ENCODE results near the gene IQCK.

The IQCK gene

GRCh38 chr16:19690196-19690595, 27.9 kb upstream of the IQCK start:
- no peaks in the 10 kb centered on the region for H3K79me2 ChIP-seq (ENCODE audit: insufficient read depth, low read depth)
- no peak overlapping the region for H3K4me2 ChIP-seq
- H4K20me1 ChIP-seq (ENCODE audit: insufficient read depth), result no peaks in the 10 kb centered on the region
- TF ChIP-seq CTCF (conservative IDR thresholded peaks at IDR 0.05; ENCODE audit: low read depth, low read length), result no peak
- no peak overlapping the region for H3K4me3 ChIP-seq (IDR thresholded peaks at IDR 0.05; ENCODE audit: insufficient read depth, low read depth, low read length)
- H3K4me1 ChIP-seq (ENCODE audit: low read depth, poor library complexity, severe bottlenecking), result peaks cover 11% of the 10 kb centered on the region
- no peaks in the 10 kb centered on the region for H3K27me3 ChIP-seq (ENCODE audit: insufficient read depth, low read depth)
- H3K36me3 ChIP-seq (ENCODE audit: insufficient read depth), result no peaks in the 10 kb centered on the region
- no peak overlapping the region for H3K9ac ChIP-seq
- no peak overlapping the region for H2AFZ ChIP-seq (ENCODE audit: low read depth)
- no peak overlapping the region for H3K27ac ChIP-seq

GRCh38 chr16:19691161-19691711, 26.8 kb upstream of the IQCK start:
- Histone ChIP-seq H3K36me3 (ENCODE audit: insufficient read depth) (no peaks in the 10 kb centered on the region), H3K4me3 (IDR thresholded peaks at IDR 0.05; ENCODE audit: insufficient read depth, low read depth, low read length) (no peak overlapping the region), H2AFZ (ENCODE audit: low read depth) (no peak overlapping the region), H3K4me1 (ENCODE audit: low read depth, poor library complexity, severe bottlenecking) (peaks cover 12% of the 10 kb centered on the region), H3K27me3 (ENCODE audit: insufficient read depth, low read depth) (no peaks in the 10 kb centered on the region), H3K79me2 (ENCODE audit: insufficient read depth, low read depth) (no peaks in the 10 kb centered on the region), H3K27ac (no peak overlapping the region), H4K20me1 (ENCODE audit: insufficient read depth) (no peaks in the 10 kb centered on the region), H3K4me2 (no peak overlapping the region), H3K9ac (no peak overlapping the region)
- TF ChIP-seq CTCF (conservative IDR thresholded peaks at IDR 0.05; ENCODE audit: low read depth, low read length), result no peak

DNA sequence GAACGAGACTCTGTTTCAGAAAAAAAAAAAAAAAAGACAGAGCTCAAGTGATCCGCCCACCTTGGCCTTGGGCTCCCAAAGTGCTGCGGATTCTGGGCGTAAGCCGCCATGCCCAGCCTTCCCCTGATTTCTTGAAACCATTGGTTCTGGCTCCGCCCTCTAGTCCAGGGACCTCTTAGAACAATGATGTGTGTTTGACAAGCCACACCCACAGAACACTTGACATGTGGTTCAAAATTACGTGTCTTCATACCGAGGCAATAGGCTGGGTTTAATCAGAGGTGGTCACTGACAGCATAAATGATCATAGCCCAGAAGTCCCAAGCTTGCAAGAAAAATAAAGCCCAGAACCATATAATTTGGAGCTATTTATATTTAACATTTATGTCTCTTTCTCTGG, 23.1 kb upstream of the IQCK start:
- H2AFZ ChIP-seq (ENCODE audit: low read depth), result no peak overlapping the region
- H3K36me3 ChIP-seq (ENCODE audit: insufficient read depth), result no peaks in the 10 kb centered on the region
- peaks cover 11% of the 10 kb centered on the region for H3K4me1 ChIP-seq (ENCODE audit: low read depth, poor library complexity, severe bottlenecking)
- no peak overlapping the region for H3K4me2 ChIP-seq
- no peak overlapping the region for H3K4me3 ChIP-seq (IDR thresholded peaks at IDR 0.05; ENCODE audit: insufficient read depth, low read depth, low read length)
- H3K27ac ChIP-seq, result no peak overlapping the region
- TF ChIP-seq CTCF (conservative IDR thresholded peaks at IDR 0.05; ENCODE audit: low read depth, low read length), result no peak
- H3K9ac ChIP-seq, result no peak overlapping the region
- no peaks in the 10 kb centered on the region for H3K27me3 ChIP-seq (ENCODE audit: insufficient read depth, low read depth)
- H3K79me2 ChIP-seq (ENCODE audit: insufficient read depth, low read depth), result no peaks in the 10 kb centered on the region
- H4K20me1 ChIP-seq (ENCODE audit: insufficient read depth), result no peaks in the 10 kb centered on the region

DNA sequence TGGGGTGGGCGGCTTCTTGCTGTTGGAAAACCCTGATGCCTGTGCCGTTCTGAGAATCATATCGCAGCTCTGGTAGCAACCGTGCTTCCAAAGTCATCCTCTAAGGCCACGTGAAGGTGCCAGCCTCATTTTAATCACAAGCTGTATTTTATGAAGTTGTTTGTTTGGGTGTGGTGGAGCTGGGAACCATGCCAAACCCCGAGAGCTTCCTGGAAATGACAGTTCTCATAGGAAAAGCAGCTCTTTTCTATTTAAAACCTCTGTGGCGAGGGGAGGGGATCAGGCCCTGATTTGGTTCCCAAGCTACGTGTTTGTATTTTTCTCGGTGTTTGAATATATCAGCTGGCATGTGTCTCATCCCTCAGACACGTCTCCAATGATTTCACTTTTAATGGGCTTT, 21.7 kb upstream of the IQCK start:
- no peak for TF ChIP-seq CTCF (conservative IDR thresholded peaks at IDR 0.05; ENCODE audit: low read depth, low read length)
- Histone ChIP-seq H2AFZ (ENCODE audit: low read depth) (no peak overlapping the region), H3K27me3 (ENCODE audit: insufficient read depth, low read depth) (no peaks in the 10 kb centered on the region), H3K4me3 (IDR thresholded peaks at IDR 0.05; ENCODE audit: insufficient read depth, low read depth, low read length) (no peak overlapping the region), H3K4me2 (no peak overlapping the region; the same call in 1 of the 2 replicates), H4K20me1 (ENCODE audit: insufficient read depth) (no peaks in the 10 kb centered on the region), H3K4me1 (ENCODE audit: low read depth, poor library complexity, severe bottlenecking) (peaks cover 9% of the 10 kb centered on the region), H3K79me2 (ENCODE audit: insufficient read depth, low read depth) (no peaks in the 10 kb centered on the region), H3K9ac (no peak overlapping the region), H3K36me3 (ENCODE audit: insufficient read depth) (no peaks in the 10 kb centered on the region), H3K27ac (no peak overlapping the region)
